Panc1 (cell line): ENCODE measurements around the gene GBA2. TPM values are rescaled to one million over a fixed set of nuclear protein-coding genes. Genes with fewer than 3 reads are reported as not detected.

Experiments
- ATAC-seq: fragments of 200-7000 bp; cut with Tn5 transposase; 2 replicates; pipeline ENCODE4 v1.9.1; 2020; ENCODE audit warnings: mild to moderate bottlenecking, moderate library complexity
- BruUV-seq: library from RNA; stranded (reverse); fragments of 400-500 nt; replicated peaks from 2 replicates; lab custom pipeline; 2021; lab: Mats Ljungman, UMichigan
- CTCF ChIA-PET: fragments of 300-600 bp; sonication (Branson Sonifier 250); formaldehyde crosslinking; loops from one replicate; lab custom pipeline; 2022; ENCODE audit warnings: antibody characterized with exemption; lab: Charles Lee
- POLR2A ChIA-PET: fragments of 300-600 bp; sonication (Branson Sonifier 250); formaldehyde crosslinking; loops from one replicate; lab custom pipeline; 2022; ENCODE audit warnings: antibody characterized with exemption; lab: Charles Lee
- DNase-seq: peaks from one replicate; pipeline ENCODE4 v3.0.0-alpha.2; 2010; ENCODE audit warnings: low read depth, low spot score
- H3K27ac ChIP-seq: 2 replicates; pipeline ENCODE4 v1.5.1; 2011; ENCODE audit warnings: mild to moderate bottlenecking, low read length, inconsistent platforms
- H3K27me3 ChIP-seq: fragments of 200-500 bp; sonication (Bioruptor generic); 2 replicates; pipeline ENCODE4 v1.6.0; 2014; ENCODE audit warnings: low read length, inconsistent platforms; ENCODE audit not compliant: control insufficient read depth, insufficient read depth
- H3K36me3 ChIP-seq: fragments of 200-500 bp; sonication (Bioruptor generic); 2 replicates; pipeline ENCODE4 v1.5.1; 2014; ENCODE audit warnings: inconsistent platforms, mild to moderate bottlenecking, low read length, moderate library complexity; ENCODE audit not compliant: control insufficient read depth, insufficient read depth
- H3K4me1 ChIP-seq: 2 replicates; pipeline ENCODE4 v1.5.1; 2011; ENCODE audit warnings: inconsistent platforms, mild to moderate bottlenecking, low read length, moderate library complexity; ENCODE audit not compliant: control insufficient read depth, insufficient read depth
- H3K4me3 ChIP-seq, 2 experiments: 2 replicates each; pipeline ENCODE4 v1.5.1; 2011 to 2012; ENCODE audit warnings: low read depth in 2 of 2, low read length in 2 of 2, mild to moderate bottlenecking in 2 of 2, inconsistent platforms in 1 of 2, moderate library complexity in 1 of 2
- H3K9me3 ChIP-seq: fragments of 200-500 bp; sonication (Bioruptor generic); 2 replicates; pipeline ENCODE4 v1.5.1; 2014; ENCODE audit warnings: low read depth, mild to moderate bottlenecking, inconsistent platforms, low read length, moderate library complexity; ENCODE audit not compliant: control insufficient read depth, insufficient read depth
- POLR2AphosphoS5 ChIP-seq: IDR thresholded peaks from 2 replicates; pipeline ENCODE4 v1.6.1; 2012; ENCODE audit warnings: mild to moderate bottlenecking, low read depth, low read length, moderate library complexity
- SIN3A ChIP-seq: IDR thresholded peaks from 2 replicates; pipeline ENCODE4 v1.6.1; 2012; ENCODE audit warnings: low read depth, mild to moderate bottlenecking, low read length, moderate library complexity, borderline replicate concordance; ENCODE audit not compliant: insufficient read depth
- TCF7L2 ChIP-seq: IDR thresholded peaks from 2 replicates; pipeline ENCODE4 v1.6.1; 2011; ENCODE audit warnings: mild to moderate bottlenecking, low read depth, low read length, inconsistent platforms
- in situ Hi-C: cut with HindIII; loops from 2 replicates; pipeline ENCODE4 v1.10.0; 2016; ENCODE audit warnings: low sequenced_read_pairs, low pct_unique_long_range_greater_than_20kb
- intact Hi-C: fragments of 100-400 bp; cut with micrococcal nuclease; formaldehyde crosslinking; loops from one replicate; pipeline ENCODE4 v1.10.0; 2022; ENCODE audit not compliant: unreplicated experiment
- total RNA-seq: library from RNA; stranded (reverse); gene quantifications from one replicate; pipeline ENCODE4 v1.2.1, GENCODE V29; 2021; ENCODE audit not compliant: unreplicated experiment
- TF ChIP-seq, protein P1 (sequence below), 2 experiments: IDR thresholded peaks; 2 replicates each; pipeline ENCODE4 v1.6.1; 2011 to 2012; ENCODE audit warnings: low read depth in 2 of 2, control low read depth in 1 of 2, low read length in 1 of 2, mild to moderate bottlenecking in 1 of 2, moderate library complexity in 1 of 2; ENCODE audit not compliant: insufficient read depth in 1 of 2
- TF ChIP-seq, protein P2 (sequence below): fragments of 450-650 bp; IDR thresholded peaks from 2 replicates; pipeline ENCODE4 v1.5.1; 2017; ENCODE audit warnings: mild to moderate bottlenecking

GBA2 gene
- total RNA-seq, 1 experiment from 2014 or later = 109 TPM

DNA sequence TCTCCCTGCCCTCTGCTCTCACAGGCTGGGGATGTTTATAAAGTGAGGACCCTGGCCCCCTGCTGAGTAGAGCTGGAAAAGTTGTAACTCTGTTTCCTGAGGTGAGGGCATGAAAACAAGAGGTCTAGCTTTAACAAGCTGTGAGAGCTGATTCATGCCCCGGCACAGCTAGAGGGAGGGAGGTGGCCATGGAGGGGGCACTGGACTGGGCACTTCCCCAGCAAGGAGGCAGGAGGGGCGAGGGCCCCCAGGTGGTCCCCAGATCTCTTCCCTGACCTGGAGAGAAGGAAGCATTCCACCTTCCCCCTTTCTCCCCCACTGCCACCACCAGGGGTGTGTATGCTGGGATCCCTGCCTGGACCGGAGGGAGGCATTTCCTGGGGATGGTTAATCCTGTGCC is 5.2 kb upstream of the GBA2 start, which contains the start of gene MSMP:
Gene MSMP (minus strand): TSS at position 13 of the 400 bp plus-strand sequence. CDS start 147 bp downstream, outside the sequence.
- no peak for TF ChIP-seq TCF7L2
- TF ChIP-seq POLR2AphosphoS5 = no peak
- TF ChIP-seq SIN3A = no peak
- TF ChIP-seq, protein P1, sequence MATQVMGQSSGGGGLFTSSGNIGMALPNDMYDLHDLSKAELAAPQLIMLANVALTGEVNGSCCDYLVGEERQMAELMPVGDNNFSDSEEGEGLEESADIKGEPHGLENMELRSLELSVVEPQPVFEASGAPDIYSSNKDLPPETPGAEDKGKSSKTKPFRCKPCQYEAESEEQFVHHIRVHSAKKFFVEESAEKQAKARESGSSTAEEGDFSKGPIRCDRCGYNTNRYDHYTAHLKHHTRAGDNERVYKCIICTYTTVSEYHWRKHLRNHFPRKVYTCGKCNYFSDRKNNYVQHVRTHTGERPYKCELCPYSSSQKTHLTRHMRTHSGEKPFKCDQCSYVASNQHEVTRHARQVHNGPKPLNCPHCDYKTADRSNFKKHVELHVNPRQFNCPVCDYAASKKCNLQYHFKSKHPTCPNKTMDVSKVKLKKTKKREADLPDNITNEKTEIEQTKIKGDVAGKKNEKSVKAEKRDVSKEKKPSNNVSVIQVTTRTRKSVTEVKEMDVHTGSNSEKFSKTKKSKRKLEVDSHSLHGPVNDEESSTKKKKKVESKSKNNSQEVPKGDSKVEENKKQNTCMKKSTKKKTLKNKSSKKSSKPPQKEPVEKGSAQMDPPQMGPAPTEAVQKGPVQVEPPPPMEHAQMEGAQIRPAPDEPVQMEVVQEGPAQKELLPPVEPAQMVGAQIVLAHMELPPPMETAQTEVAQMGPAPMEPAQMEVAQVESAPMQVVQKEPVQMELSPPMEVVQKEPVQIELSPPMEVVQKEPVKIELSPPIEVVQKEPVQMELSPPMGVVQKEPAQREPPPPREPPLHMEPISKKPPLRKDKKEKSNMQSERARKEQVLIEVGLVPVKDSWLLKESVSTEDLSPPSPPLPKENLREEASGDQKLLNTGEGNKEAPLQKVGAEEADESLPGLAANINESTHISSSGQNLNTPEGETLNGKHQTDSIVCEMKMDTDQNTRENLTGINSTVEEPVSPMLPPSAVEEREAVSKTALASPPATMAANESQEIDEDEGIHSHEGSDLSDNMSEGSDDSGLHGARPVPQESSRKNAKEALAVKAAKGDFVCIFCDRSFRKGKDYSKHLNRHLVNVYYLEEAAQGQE (IDR thresholded peaks at IDR 0.05; ENCODE audit: insufficient read depth in 1 of 2, low read depth in 2 of 2, low read length in 1 of 2) = no peak
- TF ChIP-seq, protein P2, sequence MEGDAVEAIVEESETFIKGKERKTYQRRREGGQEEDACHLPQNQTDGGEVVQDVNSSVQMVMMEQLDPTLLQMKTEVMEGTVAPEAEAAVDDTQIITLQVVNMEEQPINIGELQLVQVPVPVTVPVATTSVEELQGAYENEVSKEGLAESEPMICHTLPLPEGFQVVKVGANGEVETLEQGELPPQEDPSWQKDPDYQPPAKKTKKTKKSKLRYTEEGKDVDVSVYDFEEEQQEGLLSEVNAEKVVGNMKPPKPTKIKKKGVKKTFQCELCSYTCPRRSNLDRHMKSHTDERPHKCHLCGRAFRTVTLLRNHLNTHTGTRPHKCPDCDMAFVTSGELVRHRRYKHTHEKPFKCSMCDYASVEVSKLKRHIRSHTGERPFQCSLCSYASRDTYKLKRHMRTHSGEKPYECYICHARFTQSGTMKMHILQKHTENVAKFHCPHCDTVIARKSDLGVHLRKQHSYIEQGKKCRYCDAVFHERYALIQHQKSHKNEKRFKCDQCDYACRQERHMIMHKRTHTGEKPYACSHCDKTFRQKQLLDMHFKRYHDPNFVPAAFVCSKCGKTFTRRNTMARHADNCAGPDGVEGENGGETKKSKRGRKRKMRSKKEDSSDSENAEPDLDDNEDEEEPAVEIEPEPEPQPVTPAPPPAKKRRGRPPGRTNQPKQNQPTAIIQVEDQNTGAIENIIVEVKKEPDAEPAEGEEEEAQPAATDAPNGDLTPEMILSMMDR = no peak
- H3K36me3 ChIP-seq = no peaks in the 10 kb centered on the region; the same call in 1 of the 2 replicates
- in situ Hi-C loops (no loop called here), intact Hi-C loops (no loop called here)
- BruUV-seq = no TSS peak
- peaks cover 18% of the 10 kb centered on the region for H3K4me1 ChIP-seq
- CTCF ChIA-PET = no interaction called here
- H3K27ac ChIP-seq = no peak within 1 kb of the TSS
- no peaks in the 10 kb centered on the region for H3K9me3 ChIP-seq
- no peaks in the 10 kb centered on the region for H3K27me3 ChIP-seq
- ATAC-seq = no peak
- no peak within 1 kb of the TSS for H3K4me3 ChIP-seq
- POLR2A ChIA-PET = interaction anchor here (0.6 kb wide), 1 partner anchor 22 kb away, joined by 6 read pairs; no protein-coding TSS in a partner anchor
- DNase-seq = no peak

DNA sequence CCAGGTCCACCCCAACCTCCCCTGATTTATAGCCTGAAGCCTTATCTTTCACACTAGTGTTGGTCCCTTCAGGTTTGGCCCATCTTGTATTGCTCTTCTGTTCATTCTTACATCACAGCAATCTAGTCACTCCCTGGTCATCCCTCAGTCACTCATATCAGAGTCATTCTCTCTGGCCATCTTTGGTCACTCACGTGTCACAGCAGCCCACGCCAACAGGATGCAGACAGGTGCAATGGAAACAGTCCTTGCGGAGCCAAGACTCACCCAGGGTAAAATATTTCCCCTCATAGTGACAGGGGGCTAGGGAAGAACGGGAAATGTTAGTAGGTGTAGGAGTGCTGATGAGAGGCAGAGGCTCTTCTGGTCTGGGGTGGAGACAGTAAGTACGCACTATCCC is 4.4 kb upstream of the GBA2 start:
- in situ Hi-C loops = no loop called here
- Histone ChIP-seq H3K4me1 (peaks cover 12% of the 10 kb centered on the region), H3K27ac (no peak overlapping the region), H3K4me3 (no peak overlapping the region), H3K9me3 (no peaks in the 10 kb centered on the region), H3K36me3 (no peaks in the 10 kb centered on the region; the same call in 1 of the 2 replicates), H3K27me3 (no peaks in the 10 kb centered on the region)
- no TSS peak for BruUV-seq
- ChIA-PET POLR2A (no interaction called here), CTCF (no interaction called here)
- ATAC-seq (no peak), DNase-seq (no peak)
- intact Hi-C loops = no loop called here
- TF ChIP-seq, protein P2 = no peak
- TF ChIP-seq TCF7L2 = no peak
- TF ChIP-seq, protein P1 (IDR thresholded peaks at IDR 0.05; ENCODE audit: insufficient read depth in 1 of 2, low read depth in 2 of 2, low read length in 1 of 2) = no peak
- TF ChIP-seq POLR2AphosphoS5 = no peak
- no peak for TF ChIP-seq SIN3A
